WTC11 (cell line): ENCODE measurements around the gene UBA1. TPM values are rescaled to one million over a fixed set of nuclear protein-coding genes. Genes with fewer than 3 reads are reported as not detected.

Experiments
- ATAC-seq: fragments of 200-7000 bp; cut with Tn5 transposase; 2 replicates; pipeline ENCODE4 v1.10.0; 2021; ENCODE audit warnings: mild to moderate bottlenecking, moderate library complexity
- CTCF ChIA-PET: fragments of 300-600 bp; sonication (Branson Sonifier 250); formaldehyde crosslinking; loops from one replicate; lab custom pipeline; 2021; ENCODE audit warnings: antibody characterized with exemption; lab: Charles Lee
- POLR2A ChIA-PET: fragments of 350-600 bp; sonication (Branson Sonifier 250); formaldehyde crosslinking; loops from one replicate; lab custom pipeline; 2021; ENCODE audit warnings: antibody characterized with exemption; lab: Charles Lee
- DNase-seq: peaks from one replicate; pipeline ENCODE4 v3.0.0; 2021; ENCODE audit warnings: low spot score
- H3K27ac Mint-ChIP-seq: 2 replicates; pipeline ENCODE4 v1.8.0; 2021; ENCODE audit warnings: mixed read lengths
- H3K27me3 Mint-ChIP-seq: 2 replicates; pipeline ENCODE4 v1.8.0; 2021; ENCODE audit warnings: low read depth, mild to moderate bottlenecking, moderate library complexity, mixed read lengths
- H3K36me3 Mint-ChIP-seq: 2 replicates; pipeline ENCODE4 v1.8.0; 2021; ENCODE audit warnings: mixed read lengths
- H3K4me1 Mint-ChIP-seq: 2 replicates; pipeline ENCODE4 v1.8.0; 2022; ENCODE audit warnings: mixed read lengths
- H3K4me3 Mint-ChIP-seq: 2 replicates; pipeline ENCODE4 v1.8.0; 2021; ENCODE audit warnings: mild to moderate bottlenecking, moderate library complexity, mixed read lengths
- H3K9me3 Mint-ChIP-seq: 2 replicates; pipeline ENCODE4 v1.8.0; 2021; ENCODE audit warnings: mixed read lengths
- AFF4 ChIP-seq: sonication (generic); formaldehyde crosslinking; IDR thresholded peaks from 2 replicates; pipeline ENCODE4 v1.8.1; 2023; ENCODE audit warnings: mild to moderate bottlenecking, missing genetic modification reagents, borderline replicate concordance
- CDX4 ChIP-seq: fragments of 250-450 bp; sonication (Bioruptor Pico); IDR thresholded peaks from 2 replicates; pipeline ENCODE4 v1.9.0; 2021; ENCODE audit warnings: moderate library complexity, mild to moderate bottlenecking, inconsistent platforms, borderline replicate concordance
- CREB1 ChIP-seq: sonication (generic); formaldehyde crosslinking; IDR thresholded peaks from 2 replicates; pipeline ENCODE4 v1.8.0; 2023; ENCODE audit warnings: mild to moderate bottlenecking, missing genetic modification reagents
- CTCF ChIP-seq: fragments of 200-600 bp; IDR thresholded peaks from 2 replicates; pipeline ENCODE4 v1.8.0; 2022; ENCODE audit warnings: antibody characterized with exemption
- ERG ChIP-seq: fragments of 250-450 bp; sonication (Bioruptor Pico); IDR thresholded peaks from 2 replicates; pipeline ENCODE4 v1.8.0; 2021; ENCODE audit warnings: mild to moderate bottlenecking
- GRHL2 ChIP-seq: fragments of 250-450 bp; sonication (Bioruptor Pico); IDR thresholded peaks from 2 replicates; pipeline ENCODE4 v1.8.0; 2022; ENCODE audit warnings: mild to moderate bottlenecking, moderate library complexity; ENCODE audit not compliant: insufficient replicate concordance, severe bottlenecking
- HMGA2 ChIP-seq: fragments of 250-450 bp; sonication (Bioruptor Pico); IDR thresholded peaks from 2 replicates; pipeline ENCODE4 v1.4.0; 2021; ENCODE audit warnings: mild to moderate bottlenecking, moderate library complexity
- HMGXB4 ChIP-seq: sonication (generic); formaldehyde crosslinking; IDR thresholded peaks from 2 replicates; pipeline ENCODE4 v1.8.1; 2023; ENCODE audit warnings: mild to moderate bottlenecking, moderate library complexity, missing genetic modification reagents
- IRF2 ChIP-seq: sonication (generic); formaldehyde crosslinking; IDR thresholded peaks from 2 replicates; pipeline ENCODE4 v1.8.0; 2022; ENCODE audit warnings: low read depth, missing genetic modification reagents, borderline replicate concordance
- KAT7 ChIP-seq: sonication (generic); formaldehyde crosslinking; IDR thresholded peaks from 2 replicates; pipeline ENCODE4 v1.8.1; 2023; ENCODE audit warnings: missing genetic modification reagents, mild to moderate bottlenecking, borderline replicate concordance
- NFYB ChIP-seq: sonication (generic); formaldehyde crosslinking; conservative IDR thresholded peaks from 2 replicates; pipeline ENCODE4 v1.8.0; 2022; ENCODE audit warnings: low read depth, missing genetic modification reagents
- NR3C1 ChIP-seq: sonication (generic); formaldehyde crosslinking; conservative IDR thresholded peaks from 2 replicates; pipeline ENCODE4 v1.8.1; 2023; ENCODE audit warnings: low read depth, mild to moderate bottlenecking, missing genetic modification reagents
- SMAD3 ChIP-seq: sonication (generic); formaldehyde crosslinking; IDR thresholded peaks from 2 replicates; pipeline ENCODE4 v1.8.0; 2022; ENCODE audit warnings: missing genetic modification reagents, mild to moderate bottlenecking, borderline replicate concordance
- SP1 ChIP-seq: sonication (generic); formaldehyde crosslinking; conservative IDR thresholded peaks from 2 replicates; pipeline ENCODE4 v1.8.1; 2022; ENCODE audit warnings: missing genetic modification reagents
- TCF7 ChIP-seq: sonication (generic); formaldehyde crosslinking; IDR thresholded peaks from 2 replicates; pipeline ENCODE4 v1.8.0; 2022; ENCODE audit warnings: mild to moderate bottlenecking, low read depth, missing genetic modification reagents, moderate library complexity
- TEAD1 ChIP-seq: sonication (generic); formaldehyde crosslinking; IDR thresholded peaks from 2 replicates; pipeline ENCODE4 v1.8.0; 2022; ENCODE audit warnings: mild to moderate bottlenecking, missing genetic modification reagents
- TP53 ChIP-seq: sonication (generic); formaldehyde crosslinking; IDR thresholded peaks from 2 replicates; pipeline ENCODE4 v1.8.1; 2023; ENCODE audit warnings: mild to moderate bottlenecking, missing genetic modification reagents
- ZNF423 ChIP-seq: fragments of 250-450 bp; sonication (Bioruptor Pico); IDR thresholded peaks from 2 replicates; pipeline ENCODE4 v2.1.2; 2022; ENCODE audit warnings: mild to moderate bottlenecking, moderate library complexity
- ZSCAN18 ChIP-seq: fragments of 250-450 bp; sonication (Bioruptor Pico); IDR thresholded peaks from 2 replicates; pipeline ENCODE4 v2.1.2; 2022; ENCODE audit warnings: mild to moderate bottlenecking, moderate library complexity
- total RNA-seq: library from RNA; stranded (reverse); gene quantifications from 3 replicates; pipeline ENCODE4 v1.2.3, GENCODE V29; 2021

Gene UBA1
- total RNA-seq, 1 experiment from 2014 or later, result 379 TPM

GRCh38 chrX:47209508-47210238 is 16.0 kb downstream of the UBA1 start:
- no peaks in the 10 kb centered on the region for H3K9me3 Mint-ChIP-seq
- peaks cover 87% of the 10 kb centered on the region for H3K36me3 Mint-ChIP-seq
- POLR2A ChIA-PET, result no interaction called here
- H3K4me3 Mint-ChIP-seq, result no peak overlapping the region
- no peak for DNase-seq
- no peaks in the 10 kb centered on the region for H3K27me3 Mint-ChIP-seq
- no peak for TF ChIP-seq ERG (CRISPR knock-in tag)
- no peak for TF ChIP-seq IRF2
- no peak for TF ChIP-seq TP53 (CRISPR knock-in tag)
- TF ChIP-seq SMAD3 (CRISPR knock-in tag), result no peak
- no peak for TF ChIP-seq CREB1 (CRISPR knock-in tag)
- no peak for TF ChIP-seq SP1 (CRISPR knock-in tag)
- no peak for TF ChIP-seq NR3C1
- no peak for TF ChIP-seq GRHL2 (CRISPR knock-in tag)
- no peak for TF ChIP-seq ZNF423 (CRISPR knock-in tag)
- no peak for TF ChIP-seq NFYB (CRISPR knock-in tag)
- no peak for TF ChIP-seq CDX4 (CRISPR knock-in tag)
- TF ChIP-seq HMGXB4, result no peak
- no peak for TF ChIP-seq AFF4 (CRISPR knock-in tag)
- no peak for TF ChIP-seq HMGA2
- TF ChIP-seq TCF7 (CRISPR knock-in tag), result no peak
- no peak for TF ChIP-seq TEAD1 (CRISPR knock-in tag)
- CTCF ChIA-PET, result no interaction called here
- no peak overlapping the region for H3K27ac Mint-ChIP-seq
- ATAC-seq, result no peak
- no peaks in the 10 kb centered on the region for H3K4me1 Mint-ChIP-seq

- ATAC-seq (no peak), DNase-seq (no peak)
- no peaks in the 10 kb centered on the region; the same call in 1 of the 2 replicates for H3K4me1 Mint-ChIP-seq
- H3K36me3 Mint-ChIP-seq, result peaks cover 88% of the 10 kb centered on the region
- ChIA-PET POLR2A (no interaction called here), CTCF (no interaction called here)
- TF ChIP-seq ZSCAN18 (CRISPR knock-in tag), result no peak
- no peak for TF ChIP-seq CDX4 (CRISPR knock-in tag)
- no peak for TF ChIP-seq KAT7
- no peak for TF ChIP-seq ERG (CRISPR knock-in tag)
- no peak for TF ChIP-seq CTCF
- no peak overlapping the region; the same call in 1 of the 2 replicates for H3K27ac Mint-ChIP-seq
- no peak overlapping the region for H3K4me3 Mint-ChIP-seq
- H3K27me3 Mint-ChIP-seq, result no peaks in the 10 kb centered on the region
- H3K9me3 Mint-ChIP-seq, result no peaks in the 10 kb centered on the region
These were observed 17.2 kb downstream of the UBA1 start for GRCh38 chrX:47210661-47211425.
